GM12875 (cell line): Measurements from ENCODE around the gene ATG9B.

Experiments
- H3K4me3 ChIP-seq: one replicate; pipeline ENCODE4 v1.5.1; 2011; ENCODE audit warnings: low read depth, low read length, control low read depth
- TF ChIP-seq, protein P1 (sequence below): IDR thresholded peaks from 2 replicates; pipeline ENCODE4 v1.5.1; 2011; ENCODE audit warnings: low read depth, mild to moderate bottlenecking, control low read depth, inconsistent platforms, low read length, moderate library complexity, borderline replicate concordance; ENCODE audit not compliant: insufficient read depth

The ATG9B gene

DNA sequence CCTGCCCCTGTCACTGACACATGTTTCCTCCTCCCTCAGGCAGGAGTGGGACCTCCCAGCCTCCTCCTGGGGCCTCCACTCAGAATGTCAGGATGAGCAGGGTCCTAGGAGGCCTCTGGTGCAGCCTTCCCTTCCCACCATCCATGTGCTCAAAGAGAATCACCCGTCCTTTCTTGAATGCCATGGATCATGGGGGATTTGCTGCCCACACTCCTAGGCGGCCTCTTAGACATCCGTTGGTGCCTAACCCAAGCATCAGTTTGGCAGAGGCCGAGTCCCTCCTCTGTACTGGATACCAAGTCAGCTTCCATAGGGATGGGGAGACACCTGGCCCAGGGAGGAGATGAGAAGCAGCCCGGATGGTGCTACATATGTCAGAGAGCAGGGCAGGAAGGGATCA is 26.5 kb downstream of the ATG9B start:
- no peak overlapping the region for H3K4me3 ChIP-seq
- TF ChIP-seq, protein P1, sequence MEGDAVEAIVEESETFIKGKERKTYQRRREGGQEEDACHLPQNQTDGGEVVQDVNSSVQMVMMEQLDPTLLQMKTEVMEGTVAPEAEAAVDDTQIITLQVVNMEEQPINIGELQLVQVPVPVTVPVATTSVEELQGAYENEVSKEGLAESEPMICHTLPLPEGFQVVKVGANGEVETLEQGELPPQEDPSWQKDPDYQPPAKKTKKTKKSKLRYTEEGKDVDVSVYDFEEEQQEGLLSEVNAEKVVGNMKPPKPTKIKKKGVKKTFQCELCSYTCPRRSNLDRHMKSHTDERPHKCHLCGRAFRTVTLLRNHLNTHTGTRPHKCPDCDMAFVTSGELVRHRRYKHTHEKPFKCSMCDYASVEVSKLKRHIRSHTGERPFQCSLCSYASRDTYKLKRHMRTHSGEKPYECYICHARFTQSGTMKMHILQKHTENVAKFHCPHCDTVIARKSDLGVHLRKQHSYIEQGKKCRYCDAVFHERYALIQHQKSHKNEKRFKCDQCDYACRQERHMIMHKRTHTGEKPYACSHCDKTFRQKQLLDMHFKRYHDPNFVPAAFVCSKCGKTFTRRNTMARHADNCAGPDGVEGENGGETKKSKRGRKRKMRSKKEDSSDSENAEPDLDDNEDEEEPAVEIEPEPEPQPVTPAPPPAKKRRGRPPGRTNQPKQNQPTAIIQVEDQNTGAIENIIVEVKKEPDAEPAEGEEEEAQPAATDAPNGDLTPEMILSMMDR: no peak

DNA sequence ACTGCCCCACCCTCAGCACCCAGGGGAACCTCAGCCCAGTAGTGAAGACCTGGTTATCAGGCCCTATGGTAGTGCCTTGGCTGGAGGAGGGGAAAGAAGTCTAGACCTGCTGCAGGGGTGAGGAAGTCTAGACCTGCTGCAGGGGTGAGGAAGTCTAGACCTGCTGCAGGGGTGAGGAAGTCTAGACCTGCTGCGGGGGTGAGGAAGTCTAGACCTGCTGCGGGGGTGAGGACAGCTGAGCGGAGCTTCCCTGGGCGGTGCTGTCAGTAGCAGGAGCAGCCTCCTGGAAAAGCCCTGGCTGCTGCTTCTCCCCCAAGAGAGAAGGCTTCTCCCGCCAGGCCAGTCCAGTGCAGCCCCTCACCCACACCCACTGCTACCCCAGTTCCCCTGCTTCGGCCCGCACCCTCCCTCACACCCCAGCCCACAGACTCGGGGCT is 27.2 kb downstream of the ATG9B start:
- TF ChIP-seq, protein P1: no peak
- H3K4me3 ChIP-seq: no peak overlapping the region

DNA sequence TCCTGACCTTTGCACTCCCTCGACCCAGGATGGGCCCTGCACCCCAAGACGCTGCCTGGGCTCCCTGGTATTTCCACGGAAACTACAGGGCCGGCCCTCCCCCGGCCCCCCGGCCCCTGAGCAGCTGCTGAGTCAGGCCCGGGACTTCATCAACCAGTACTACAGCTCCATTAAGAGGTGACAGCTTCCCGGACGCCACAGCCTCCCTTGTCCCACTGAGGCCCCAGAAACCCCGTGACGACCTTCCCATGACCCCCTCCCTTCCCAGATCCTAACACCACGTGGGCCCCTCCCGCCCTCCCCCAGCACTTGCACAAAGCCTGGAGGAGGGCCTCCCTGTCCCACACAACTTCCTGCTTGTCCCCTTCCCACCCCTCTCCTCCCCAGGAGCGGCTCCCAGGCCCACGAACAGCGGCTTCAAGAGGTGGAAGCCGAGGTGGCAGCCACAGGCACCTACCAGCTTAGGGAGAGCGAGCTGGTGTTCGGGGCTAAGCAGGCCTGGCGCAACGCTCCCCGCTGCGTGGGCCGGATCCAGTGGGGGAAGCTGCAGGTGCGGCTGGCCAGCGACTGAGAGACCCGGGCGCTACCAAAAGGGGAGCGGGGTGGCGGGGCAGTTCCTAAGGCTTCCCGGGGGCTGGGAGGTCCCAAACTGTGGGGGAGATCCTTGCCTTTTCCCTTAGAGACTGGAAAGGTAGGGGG is 27.8 kb downstream of the ATG9B start:
- no peak overlapping the region for H3K4me3 ChIP-seq
- TF ChIP-seq, protein P1: no peak

DNA sequence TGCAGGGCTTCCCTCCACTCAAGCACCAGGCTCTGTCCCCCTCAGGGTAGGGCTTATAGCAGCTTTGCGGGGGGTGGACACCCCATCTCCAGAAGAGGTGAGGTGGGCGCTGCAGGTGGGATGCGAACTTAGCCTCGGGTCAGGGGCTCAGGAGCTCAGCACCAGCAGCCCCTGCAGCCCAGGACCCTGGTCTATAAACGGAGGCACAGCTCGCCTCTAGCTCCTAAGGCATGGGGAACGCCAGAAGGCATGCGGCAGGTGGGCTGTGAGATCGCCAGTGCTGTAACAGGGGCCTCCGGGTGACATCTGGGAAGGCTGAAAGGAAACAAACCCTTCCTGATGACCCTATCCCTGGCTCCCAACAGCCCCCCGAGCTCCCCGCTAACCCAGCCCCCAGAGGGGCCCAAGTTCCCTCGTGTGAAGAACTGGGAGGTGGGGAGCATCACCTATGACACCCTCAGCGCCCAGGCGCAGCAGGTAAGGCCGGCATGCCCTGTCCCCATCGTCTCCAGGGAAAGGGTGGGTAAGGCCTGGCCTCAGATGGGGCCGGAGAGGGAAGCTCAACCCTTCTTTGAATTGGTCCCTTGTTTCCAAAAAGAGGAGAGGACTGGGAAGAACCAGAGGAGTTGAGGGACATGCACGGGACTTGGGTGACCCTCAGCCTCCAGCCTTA is 29.3 kb downstream of the ATG9B start:
- TF ChIP-seq, protein P1: no peak
- H3K4me3 ChIP-seq: no peak overlapping the region

DNA sequence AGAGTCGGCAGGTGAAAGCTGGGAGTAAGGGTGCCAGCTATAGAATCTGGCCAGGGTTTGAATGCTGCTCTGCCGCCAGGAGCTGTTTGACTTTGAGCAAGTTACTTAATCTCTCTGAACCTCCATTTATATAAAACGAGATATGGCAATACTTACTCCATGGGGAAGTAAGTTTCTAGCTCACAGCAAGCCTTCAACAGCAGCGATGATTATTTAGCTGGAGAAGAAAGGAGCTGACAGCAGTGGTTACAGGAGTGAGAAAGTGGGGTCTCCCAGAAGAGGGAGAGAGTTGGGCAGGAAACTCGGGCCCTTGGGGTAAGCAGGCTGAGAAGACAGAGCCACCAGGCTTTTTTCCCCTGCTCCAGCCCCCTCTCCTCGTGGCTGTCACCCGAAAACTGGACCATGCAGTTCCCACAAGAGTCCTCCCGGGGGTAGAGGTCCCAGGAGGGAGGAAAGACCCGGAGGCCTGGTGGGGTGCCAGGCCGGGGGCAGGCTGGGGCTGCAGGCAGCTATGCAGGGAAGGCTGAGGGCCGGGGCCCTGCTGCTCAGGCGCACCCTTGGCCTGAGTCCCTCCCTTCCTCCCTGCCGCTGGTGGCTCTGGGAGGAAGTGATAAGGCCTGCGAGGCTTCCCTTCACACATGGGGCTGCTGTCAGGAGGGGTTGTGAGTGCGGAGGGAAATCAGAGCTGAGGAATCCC is 30.0 kb downstream of the ATG9B start:
- TF ChIP-seq, protein P1: no peak
- no peak overlapping the region for H3K4me3 ChIP-seq

DNA sequence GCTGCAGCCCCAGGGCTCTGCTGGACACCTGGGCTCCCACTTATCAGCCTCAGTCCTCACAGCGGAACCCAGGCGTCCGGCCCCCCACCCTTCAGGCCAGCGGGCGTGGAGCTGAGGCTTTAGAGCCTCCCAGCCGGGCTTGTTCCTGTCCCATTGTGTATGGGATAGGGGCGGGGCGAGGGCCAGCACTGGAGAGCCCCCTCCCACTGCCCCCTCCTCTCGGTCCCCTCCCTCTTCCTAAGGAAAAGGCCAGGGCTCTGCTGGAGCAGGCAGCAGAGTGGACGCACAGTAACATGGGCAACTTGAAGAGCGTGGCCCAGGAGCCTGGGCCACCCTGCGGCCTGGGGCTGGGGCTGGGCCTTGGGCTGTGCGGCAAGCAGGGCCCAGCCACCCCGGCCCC is 30.8 kb downstream of the ATG9B start:
- TF ChIP-seq, protein P1: no peak
- H3K4me3 ChIP-seq: no peak overlapping the region
